HK-2 (cell line): Measurements from ENCODE around the gene C9orf40.

Experiments
- DNase-seq: peaks from one replicate; pipeline ENCODE4 v3.0.0-alpha.2; 2018; ENCODE audit not compliant: unreplicated experiment

The C9orf40 gene

GRCh38 chr9:74940600-74940999 is 12.1 kb downstream of the C9orf40 start:
- DNase-seq = no peak

- no peak for DNase-seq
These were observed 17.7 kb downstream of the C9orf40 start for GRCh38 chr9:74935008-74935407.

GRCh38 chr9:74921737-74922136 is 31.0 kb downstream of the C9orf40 start:
- no peak for DNase-seq

- DNase-seq = no peak
These were observed 31.6 kb downstream of the C9orf40 start for GRCh38 chr9:74920944-74921626.

- no peak for DNase-seq
These were observed 42.7 kb downstream of the C9orf40 start for GRCh38 chr9:74910036-74910435.

GRCh38 chr9:74908665-74909064 is 44.0 kb downstream of the C9orf40 start:
- no peak for DNase-seq

- DNase-seq = no peak
These were observed 45.6 kb downstream of the C9orf40 start for GRCh38 chr9:74907085-74907484.

- DNase-seq = no peak
These were observed 51.7 kb downstream of the C9orf40 start for GRCh38 chr9:74901001-74901400.
